Muscle of back (tissue), 11 donors: ENCODE measurements around the gene ANKRD44. TPM values are rescaled to one million over a fixed set of nuclear protein-coding genes. Genes with fewer than 3 reads are reported as not detected.
A peak's percentile ranks its signal among the peaks of the same experiment; 100 is the strongest.

Experiments
- DNase-seq, 3 donors: peaks; one replicate each; pipeline versions ENCODE4 v3.0.0 to v3.0.0-alpha.2; 2013
- polyA plus RNA-seq, 10 donors: library from polyadenylated mRNA; unstranded; fragments of 120-200 nt; gene quantifications; one replicate each; pipeline ENCODE4 v1.2.1, GENCODE V29; 2013; ENCODE audit not compliant: insufficient read length in 10 of 10

ANKRD44 gene
- polyA plus RNA-seq, 10 donors = 8.9 to 27.0 (median 16.6) TPM

DNA sequence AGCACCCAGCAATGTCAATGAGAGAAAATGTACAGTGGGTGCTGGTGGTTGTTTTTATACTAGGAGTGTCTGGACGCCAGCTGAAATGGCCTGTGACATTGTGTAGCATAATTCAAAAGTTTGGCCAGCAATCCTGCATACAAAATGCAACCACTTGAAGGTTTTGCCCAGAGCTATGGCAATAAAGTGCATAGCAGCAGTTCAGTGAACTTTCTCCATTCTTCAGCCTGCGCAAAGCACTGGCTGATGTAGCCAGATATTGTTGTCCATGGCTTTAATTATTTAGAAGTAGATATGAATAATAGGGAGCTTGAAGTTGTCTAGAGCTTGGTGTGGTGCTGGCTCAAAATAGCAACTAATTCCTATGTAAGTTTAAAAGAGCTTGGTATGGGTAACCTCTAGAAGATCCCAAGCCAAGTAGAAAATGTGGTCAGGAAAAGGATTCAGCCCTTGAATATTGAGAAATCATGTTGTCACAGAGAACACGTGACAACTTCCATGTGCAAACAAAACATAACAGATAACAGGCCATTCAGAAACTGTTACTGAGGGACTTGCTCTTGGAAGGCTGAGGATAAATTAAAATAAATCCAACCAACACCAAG, 350.7 kb downstream of the ANKRD44 start:
- no peak for DNase-seq

- no peak for DNase-seq
These were observed 351.3 kb downstream of the ANKRD44 start for GRCh38 chr2:196959281-196959680.

- DNase-seq = no peak
These were observed 352.6 kb downstream of the ANKRD44 start for GRCh38 chr2:196957881-196958525.

GRCh38 chr2:196957442-196957841, 353.1 kb downstream of the ANKRD44 start:
- no peak for DNase-seq

DNA sequence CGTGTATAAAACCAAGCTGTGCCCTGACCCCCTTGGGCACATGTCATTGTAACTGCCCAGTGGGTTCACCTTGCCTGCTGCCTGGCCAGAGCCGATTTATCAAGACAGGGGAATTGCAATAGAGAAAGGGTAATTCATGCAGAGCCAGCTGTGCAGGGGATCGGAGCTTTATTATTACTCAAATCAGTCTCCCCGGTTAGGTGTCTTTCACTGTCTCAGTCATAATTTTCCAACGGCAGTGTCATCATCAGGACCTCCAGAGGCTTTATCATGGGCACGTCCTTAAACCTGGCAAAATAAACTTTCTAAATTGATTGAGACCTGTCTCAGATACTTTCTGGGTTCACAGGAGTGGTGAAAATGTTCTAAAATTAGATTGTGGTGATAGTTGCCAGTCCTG, 354.5 kb downstream of the ANKRD44 start:
- DNase-seq = no peak

GRCh38 chr2:196955036-196955435, 355.5 kb downstream of the ANKRD44 start:
- no peak for DNase-seq

DNA sequence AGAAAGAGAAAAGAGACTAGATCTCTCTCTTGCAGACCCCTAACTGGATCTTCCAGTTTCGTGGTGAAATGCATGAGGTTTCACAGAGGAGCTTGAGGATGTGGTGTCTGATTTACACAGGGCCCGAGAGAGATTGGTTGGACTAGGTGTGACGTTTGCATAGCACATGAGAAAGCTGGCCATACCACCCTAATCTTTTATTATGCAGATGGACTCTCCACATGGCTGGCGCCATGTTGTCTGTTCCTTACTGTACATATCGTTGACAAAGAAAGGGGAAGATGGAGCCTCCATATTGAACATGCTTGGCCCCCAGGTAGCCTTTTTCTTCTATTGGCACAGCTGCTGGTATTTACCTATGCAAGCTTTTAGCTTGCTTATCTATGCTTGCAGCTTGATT, 356.6 kb downstream of the ANKRD44 start:
- no peak for DNase-seq

GRCh38 chr2:196952936-196953335, 357.6 kb downstream of the ANKRD44 start:
- DNase-seq = no peak

- DNase-seq = no peak
These were observed 358.6 kb downstream of the ANKRD44 start for GRCh38 chr2:196951973-196952372.

- no peak for DNase-seq
These were observed 361.5 kb downstream of the ANKRD44 start for GRCh38 chr2:196949116-196949515.

GRCh38 chr2:196944570-196944969, 366.0 kb downstream of the ANKRD44 start:
- peak in 1 of 3 donors; percentile 17 for DNase-seq

- no peak for DNase-seq
These were observed 369.0 kb downstream of the ANKRD44 start for GRCh38 chr2:196941398-196942078.

GRCh38 chr2:196939371-196939770, 371.2 kb downstream of the ANKRD44 start:
- DNase-seq = peak in 1 of 3 donors; percentile 30

Other genes with a start within 250 kb of the ANKRD44 start
- 100 to 1,000 TPM; 229 to 366 (median 301) TPM for gene SF3B1, start 124.2 kb upstream of the ANKRD44 start, polyA plus RNA-seq
- 10 to 100 TPM; 10.1 to 13.7 (median 12.3) TPM for gene COQ10B, start 142.8 kb upstream of the ANKRD44 start, polyA plus RNA-seq
- 100 to 1,000 TPM; 213 to 315 (median 283) TPM for gene HSPD1, start 189.1 kb upstream of the ANKRD44 start, polyA plus RNA-seq
- 100 to 1,000 TPM in 9 of 10 donors, 10 to 100 TPM in 1; 99.7 to 176 (median 127) TPM for gene HSPE1, start 189.6 kb upstream of the ANKRD44 start, polyA plus RNA-seq
- 10 to 100 TPM; 38.0 to 50.7 (median 45.0) TPM for gene MOB4, start 205.3 kb upstream of the ANKRD44 start, polyA plus RNA-seq